Stimulated activated CD4-positive, alpha-beta T cell treated with anti-CD3 and anti-CD28 coated beads, TNF-alpha, amount 100 ng/mL, for 4 hours (primary cell): ENCODE results near the gene PCDHGB3.
"Not testable (repeated sequence)": the region's sequence is repeated elsewhere in the genome, so short reads cannot be mapped to it uniquely, and the experiment has no call there.

Experiments used
- DNase-seq, 3 experiments: peaks; one replicate each; pipeline ENCODE4 v3.0.0-alpha.2; 2020; ENCODE audit warnings: low read depth in 3 of 3

PCDHGB3 gene

DNA sequence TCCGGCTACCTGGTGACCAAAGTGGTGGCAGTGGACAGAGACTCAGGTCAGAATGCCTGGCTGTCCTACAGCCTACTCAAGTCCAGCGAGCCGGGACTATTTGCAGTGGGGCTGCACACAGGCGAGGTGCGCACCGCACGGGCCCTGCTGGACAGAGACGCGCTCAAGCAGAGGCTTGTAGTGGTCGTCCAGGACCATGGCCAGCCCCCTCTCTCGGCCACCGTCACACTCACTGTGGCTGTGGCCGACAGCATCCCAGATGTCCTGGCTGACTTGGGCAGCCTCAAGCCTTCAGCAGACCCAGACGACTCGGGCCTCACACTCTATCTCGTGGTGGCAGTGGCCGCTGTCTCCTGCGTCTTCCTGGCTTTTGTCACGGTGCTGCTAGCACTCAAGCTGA lies 13.1 kb upstream of the PCDHGB3 start:
- DNase-seq: no peak

DNA sequence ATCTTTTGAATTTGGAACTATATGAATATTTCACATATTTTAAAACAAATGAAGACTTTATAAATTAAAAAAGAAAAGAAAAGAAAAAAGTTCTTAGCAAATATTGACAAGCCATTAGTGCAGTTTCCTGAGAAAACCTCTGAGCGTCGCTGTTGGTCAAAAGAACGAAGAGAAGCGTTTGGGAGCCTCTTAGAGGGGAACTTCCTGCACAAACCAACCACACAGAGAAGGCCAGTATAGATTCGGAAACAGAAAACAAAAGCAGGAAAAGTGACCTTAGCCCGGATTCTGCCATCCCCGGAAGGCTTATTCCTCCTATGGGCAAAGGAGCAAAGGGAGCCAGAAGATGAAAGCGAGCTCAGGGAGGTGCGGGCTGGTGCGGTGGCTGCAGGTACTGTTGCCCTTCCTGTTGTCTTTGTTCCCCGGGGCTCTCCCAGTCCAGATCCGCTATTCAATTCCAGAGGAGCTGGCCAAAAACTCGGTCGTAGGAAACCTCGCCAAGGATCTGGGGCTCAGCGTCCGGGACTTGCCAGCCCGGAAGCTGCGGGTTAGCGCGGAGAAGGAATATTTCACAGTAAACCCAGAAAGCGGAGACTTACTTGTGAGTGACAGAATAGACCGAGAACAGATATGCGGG lies 10.1 kb upstream of the PCDHGB3 start, which contains the start of gene PCDHGB2:
TSS of gene PCDHGB2 (plus strand) at position 205 of the 637 bp plus-strand sequence. CDS start at position 347, 142 bp downstream.
- no peak for DNase-seq

DNA sequence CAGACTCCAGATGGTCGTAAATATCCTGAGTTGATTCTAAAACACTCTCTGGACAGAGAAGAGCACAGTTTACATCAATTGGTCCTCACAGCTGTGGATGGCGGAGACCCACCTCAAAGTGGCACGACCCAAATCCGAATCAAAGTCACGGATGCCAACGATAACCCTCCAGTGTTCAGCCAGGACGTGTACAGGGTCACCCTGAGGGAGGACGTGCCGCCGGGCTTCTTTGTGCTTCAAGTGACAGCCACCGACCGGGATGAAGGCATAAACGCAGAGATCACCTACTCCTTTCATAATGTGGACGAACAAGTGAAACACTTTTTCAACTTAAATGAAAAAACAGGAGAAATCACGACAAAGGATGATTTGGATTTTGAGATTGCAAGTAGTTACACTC lies 9.4 kb upstream of the PCDHGB3 start:
- DNase-seq: no peak

DNA sequence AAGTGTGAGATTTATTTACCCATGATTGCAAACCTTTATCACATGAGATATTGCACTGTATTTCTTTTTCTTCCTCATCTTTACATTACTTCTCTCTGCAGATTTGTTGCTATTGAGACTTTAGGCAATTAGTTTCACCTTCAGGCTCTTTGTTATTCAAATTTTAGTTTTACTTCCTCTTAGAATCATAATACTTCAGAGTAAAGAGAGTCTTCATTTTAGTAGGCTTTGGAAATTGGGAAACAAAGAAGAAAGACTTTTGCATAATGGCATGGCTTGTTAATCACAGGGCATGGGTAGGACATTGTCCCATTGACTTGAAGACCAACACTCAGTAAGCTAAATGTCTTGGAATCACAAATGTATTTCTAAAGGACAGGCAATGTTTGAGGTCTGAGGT lies 7.3 kb upstream of the PCDHGB3 start:
- DNase-seq: no peak

DNA sequence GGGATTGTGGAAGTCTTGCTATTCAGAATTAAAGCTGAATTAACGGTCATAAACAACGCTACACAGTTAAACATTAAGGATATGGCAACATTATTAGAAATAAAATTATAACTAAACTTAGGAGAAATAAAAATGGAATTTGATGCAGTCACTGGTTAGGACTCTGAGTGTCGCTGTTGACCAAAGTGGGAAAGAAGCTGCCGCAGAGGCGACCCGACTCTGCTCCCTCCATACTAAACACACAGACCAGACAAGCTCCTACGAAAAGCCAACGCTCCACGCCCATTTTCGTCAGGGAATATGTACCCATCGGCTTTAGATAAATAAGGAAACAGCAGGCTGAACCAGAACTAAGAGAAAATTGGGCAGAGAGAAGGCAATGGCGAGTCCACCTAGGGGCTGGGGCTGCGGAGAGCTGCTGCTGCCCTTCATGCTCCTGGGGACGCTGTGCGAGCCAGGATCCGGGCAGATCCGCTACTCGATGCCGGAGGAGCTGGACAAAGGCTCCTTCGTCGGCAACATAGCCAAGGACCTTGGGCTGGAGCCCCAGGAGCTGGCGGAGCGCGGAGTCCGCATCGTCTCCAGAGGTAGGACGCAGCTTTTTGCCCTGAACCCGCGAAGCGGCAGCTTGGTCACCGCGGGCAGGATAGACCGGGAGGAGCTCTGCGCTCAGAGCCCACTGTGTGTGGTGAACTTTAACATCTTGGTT lies 5.9 kb upstream of the PCDHGB3 start, which contains the start of gene PCDHGA5:
TSS of gene PCDHGA5 (plus strand) at position 211 of the 709 bp plus-strand sequence. CDS start at position 380, 169 bp downstream.
- no peak for DNase-seq

DNA sequence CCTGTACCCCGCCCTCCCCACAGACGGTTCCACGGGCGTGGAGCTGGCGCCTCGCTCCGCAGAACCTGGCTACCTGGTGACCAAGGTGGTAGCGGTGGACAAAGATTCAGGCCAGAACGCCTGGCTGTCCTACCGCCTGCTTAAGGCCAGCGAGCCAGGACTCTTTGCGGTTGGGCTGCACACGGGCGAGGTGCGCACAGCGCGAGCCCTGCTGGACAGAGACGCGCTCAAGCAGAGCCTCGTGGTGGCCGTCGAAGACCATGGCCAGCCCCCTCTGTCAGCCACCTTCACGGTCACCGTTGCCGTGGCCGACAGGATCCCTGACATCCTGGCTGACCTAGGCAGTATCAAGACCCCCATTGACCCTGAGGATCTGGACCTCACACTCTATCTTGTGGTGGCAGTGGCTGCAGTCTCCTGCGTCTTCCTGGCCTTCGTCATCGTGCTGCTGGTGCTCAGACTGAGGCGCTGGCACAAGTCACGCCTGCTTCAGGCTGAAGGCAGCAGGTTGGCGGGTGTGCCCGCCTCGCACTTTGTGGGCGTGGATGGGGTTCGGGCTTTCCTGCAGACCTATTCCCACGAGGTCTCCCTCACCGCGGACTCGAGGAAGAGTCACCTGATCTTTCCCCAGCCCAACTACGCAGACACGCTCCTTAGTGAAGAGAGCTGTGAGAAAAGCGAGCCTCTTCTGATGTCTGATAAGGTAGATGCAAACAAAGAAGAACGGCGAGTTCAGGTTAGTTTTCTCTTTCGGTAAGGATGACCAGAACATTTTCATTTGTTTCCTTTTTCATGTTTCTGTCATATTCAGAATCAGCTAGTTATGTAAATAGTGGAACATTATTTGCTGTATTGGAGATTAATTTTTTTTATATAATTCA lies 3.8 kb upstream of the PCDHGB3 start:
- no peak for DNase-seq

DNA sequence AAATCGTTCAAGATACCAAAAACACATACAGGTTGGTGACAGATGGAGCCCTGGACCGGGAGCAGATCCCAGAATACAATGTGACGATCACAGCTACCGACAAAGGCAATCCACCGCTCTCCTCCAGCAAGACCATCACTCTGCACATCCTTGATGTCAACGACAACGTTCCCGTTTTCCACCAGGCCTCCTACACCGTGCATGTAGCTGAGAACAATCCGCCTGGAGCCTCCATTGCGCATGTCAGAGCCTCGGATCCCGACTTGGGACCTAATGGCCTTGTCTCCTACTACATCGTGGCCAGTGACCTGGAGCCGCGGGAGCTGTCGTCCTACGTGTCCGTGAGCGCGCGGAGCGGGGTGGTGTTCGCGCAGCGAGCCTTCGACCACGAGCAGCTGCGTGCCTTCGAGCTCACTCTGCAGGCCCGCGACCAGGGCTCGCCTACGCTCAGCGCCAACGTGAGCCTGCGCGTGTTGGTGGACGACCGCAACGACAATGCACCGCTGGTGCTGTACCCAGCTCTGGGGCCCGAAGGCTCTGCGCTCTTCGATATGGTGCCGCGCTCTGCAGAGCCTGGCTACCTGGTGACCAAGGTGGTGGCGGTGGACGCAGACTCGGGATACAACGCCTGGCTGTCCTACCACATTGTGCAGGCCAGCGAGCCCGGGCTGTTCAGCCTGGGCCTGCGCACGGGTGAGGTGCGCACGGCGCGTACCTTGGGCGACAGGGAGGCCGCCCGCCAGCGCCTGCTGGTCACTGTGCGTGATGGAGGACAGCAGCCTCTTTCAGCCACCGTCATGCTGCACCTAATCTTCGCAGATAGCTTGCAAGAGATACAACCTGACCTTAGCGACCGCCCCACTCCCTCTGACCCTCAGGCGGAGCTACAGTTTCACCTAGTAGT lies 1.8 kb downstream of the PCDHGB3 start:
- no peak for DNase-seq

DNA sequence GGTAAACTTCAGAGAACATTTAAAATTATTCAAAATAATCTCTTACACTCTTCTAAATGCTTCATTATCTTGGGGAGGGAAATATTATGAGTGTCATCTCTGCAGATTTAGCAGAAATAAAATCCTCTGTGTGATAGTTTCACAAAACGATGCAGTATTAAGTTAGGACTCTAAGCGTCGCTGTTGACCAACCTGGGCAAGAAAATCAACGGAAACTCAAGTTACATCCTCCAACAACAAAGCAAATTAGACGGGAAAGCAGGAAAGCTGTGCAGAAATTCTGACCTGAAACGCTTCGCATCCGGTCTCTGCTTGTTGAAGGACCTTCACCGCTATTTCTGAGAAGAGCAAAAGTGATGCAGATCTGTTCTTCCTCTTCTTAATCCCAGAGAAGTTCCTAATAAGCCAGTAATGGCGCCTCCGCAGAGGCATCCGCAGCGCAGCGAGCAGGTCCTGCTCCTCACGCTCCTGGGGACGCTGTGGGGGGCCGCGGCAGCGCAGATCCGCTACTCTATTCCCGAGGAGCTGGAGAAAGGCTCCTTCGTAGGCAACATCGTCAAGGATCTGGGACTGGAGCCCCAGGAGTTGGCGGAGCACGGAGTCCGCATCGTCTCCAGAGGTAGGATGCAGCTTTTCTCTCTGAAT lies 3.8 kb downstream of the PCDHGB3 start, which contains the start of gene PCDHGA6:
TSS of gene PCDHGA6 (plus strand) at position 219 of the 645 bp plus-strand sequence. CDS start at position 412, 193 bp downstream.
- no peak for DNase-seq

DNA sequence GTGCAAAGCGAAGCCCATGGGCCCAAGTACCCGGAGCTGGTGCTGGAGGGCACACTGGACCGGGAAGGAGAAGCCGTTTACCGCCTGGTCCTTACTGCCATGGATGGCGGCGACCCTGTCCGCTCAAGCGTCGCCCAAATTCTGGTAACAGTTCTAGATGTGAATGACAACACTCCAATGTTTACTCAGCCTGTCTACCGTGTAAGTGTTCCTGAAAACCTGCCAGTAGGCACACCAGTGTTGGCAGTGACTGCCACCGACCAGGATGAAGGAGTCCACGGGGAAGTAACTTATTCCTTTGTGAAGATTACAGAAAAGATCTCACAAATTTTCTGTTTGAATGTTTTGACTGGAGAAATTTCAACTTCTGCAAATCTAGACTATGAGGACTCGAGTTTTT lies 4.6 kb downstream of the PCDHGB3 start:
- no peak for DNase-seq

DNA sequence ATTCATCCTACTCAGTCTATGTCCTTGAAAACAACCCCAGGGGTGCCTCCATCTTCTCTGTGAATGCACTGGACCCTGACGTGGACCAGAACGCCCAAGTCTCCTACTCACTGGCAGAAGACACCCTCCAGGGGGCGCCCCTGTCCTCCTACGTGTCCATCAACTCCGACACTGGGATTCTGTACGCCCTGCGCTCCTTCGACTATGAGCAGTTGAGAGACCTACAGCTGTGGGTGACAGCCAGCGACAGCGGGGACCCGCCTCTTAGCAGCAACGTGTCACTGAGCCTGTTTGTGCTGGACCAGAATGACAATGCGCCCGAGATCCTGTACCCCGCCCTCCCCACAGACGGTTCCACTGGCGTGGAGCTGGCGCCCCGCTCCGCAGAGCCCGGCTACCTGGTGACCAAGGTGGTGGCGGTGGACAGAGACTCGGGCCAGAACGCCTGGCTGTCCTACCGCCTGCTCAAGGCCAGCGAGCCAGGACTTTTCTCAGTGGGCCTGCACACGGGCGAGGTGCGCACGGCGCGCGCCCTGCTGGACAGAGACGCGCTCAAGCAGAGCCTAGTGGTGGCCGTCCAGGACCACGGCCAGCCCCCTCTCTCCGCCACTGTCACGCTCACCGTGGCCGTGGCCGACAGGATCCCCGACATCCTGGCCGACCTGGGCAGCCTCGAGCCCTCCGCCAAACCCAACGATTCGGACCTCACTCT lies 5.6 kb downstream of the PCDHGB3 start:
- DNase-seq: not testable (repeated sequence)

DNA sequence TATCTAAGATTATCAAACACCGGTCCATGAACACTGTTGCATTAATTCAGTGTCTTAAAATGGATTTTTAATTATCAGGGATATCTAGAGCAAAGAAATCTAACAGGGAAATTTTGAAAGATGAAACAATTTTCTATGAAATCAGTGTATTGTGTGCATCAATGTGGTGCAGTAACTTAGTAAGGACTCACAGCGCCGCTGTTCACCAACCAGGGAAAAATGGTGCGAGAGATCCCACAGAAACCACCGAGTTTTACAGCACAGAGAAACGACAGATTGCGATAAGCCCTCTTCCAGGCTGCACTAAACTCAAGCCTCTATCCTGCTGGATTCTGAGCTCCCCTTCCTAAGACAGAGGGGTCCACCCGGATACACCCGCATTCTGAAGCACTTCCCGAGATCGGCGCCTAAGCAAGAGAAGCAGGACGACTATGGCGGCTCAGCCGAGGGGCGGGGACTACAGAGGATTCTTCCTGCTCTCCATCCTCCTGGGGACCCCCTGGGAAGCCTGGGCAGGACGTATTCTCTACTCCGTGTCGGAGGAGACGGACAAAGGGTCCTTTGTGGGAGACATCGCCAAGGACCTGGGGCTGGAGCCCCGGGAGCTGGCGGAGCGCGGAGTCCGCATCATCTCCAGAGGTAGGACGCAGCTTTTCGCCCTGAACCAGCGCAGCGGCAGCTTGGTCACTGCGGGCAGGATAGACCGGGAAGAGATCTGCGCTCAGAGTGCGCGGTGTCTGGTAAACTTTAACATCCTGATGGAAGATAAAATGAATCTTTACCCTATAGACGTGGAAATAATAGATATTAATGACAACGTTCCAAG lies 12.6 kb downstream of the PCDHGB3 start, which contains the start of gene PCDHGA7:
TSS of gene PCDHGA7 (plus strand) at position 274 of the 826 bp plus-strand sequence. CDS start at position 432, 158 bp downstream.
- no peak for DNase-seq

DNA sequence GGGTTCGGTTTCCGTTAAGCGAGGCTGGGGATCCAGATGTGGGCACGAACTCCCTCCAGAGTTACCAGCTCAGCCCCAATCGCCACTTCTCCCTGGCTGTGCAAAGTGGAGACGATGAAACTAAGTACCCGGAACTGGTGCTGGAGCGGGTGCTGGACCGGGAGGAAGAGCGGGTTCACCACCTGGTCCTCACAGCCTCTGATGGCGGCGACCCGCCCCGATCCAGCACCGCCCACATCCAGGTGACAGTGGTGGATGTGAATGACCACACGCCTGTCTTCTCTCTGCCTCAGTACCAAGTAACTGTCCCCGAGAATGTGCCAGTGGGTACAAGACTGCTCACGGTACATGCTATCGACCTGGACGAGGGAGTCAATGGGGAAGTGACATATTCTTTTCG lies 13.3 kb downstream of the PCDHGB3 start:
- DNase-seq: no peak

DNA sequence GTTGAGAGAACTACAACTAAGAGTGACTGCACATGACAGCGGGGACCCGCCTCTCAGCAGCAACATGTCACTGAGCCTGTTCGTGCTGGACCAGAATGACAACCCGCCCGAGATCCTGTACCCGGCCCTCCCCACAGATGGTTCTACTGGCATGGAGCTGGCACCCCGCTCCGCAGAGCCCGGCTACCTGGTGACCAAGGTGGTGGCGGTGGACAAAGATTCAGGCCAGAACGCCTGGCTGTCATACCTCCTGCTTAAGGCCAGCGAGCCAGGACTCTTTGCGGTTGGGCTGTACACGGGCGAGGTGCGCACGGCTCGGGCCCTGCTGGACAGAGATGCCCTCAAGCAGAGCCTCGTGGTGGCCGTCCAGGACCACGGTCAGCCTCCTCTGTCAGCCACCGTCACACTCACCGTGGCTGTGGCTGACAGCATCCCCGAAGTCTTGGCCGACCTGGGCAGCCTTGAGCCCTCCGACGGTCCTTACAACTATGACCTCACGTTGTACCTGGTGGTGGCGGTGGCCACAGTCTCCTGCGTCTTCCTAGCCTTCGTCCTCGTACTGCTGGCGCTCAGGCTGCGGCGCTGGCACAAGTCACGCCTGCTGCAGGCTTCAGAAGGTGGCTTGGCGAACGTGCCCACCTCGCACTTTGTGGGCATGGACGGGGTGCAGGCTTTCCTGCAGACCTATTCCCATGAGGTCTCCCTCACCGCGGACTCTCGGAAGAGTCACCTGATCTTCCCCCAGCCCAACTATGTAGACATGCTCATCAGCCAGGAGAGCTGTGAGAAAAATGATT lies 14.6 kb downstream of the PCDHGB3 start:
- no peak for DNase-seq

DNA sequence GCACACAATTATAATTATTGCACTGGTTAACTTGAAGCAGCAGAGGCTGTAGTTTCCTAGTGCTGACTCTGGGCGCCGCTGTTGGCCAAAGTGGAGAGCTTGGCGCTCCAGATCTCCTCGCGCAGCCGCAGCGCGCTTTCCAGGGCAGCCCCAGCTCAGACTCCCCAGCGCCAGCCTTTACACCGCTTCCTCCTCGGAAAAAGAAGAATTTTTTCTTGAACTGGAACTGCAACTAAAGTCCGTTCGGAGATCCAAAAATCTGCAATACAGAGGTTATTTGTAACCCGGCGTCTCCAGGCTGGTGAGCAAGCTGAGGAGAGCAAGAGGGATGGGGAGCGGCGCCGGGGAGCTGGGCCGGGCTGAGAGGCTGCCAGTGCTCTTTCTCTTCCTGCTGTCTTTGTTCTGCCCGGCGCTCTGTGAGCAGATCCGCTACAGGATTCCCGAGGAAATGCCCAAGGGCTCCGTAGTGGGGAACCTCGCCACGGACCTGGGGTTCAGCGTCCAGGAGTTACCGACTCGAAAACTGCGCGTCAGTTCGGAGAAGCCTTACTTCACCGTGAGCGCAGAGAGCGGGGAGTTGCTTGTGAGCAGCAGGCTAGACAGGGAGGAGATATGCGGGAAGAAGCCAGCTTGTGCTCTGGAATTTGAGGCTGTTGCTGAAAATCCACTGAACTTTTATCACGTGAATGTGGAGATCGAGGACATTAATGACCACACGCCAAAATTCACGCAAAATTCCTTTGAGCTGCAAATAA lies 17.7 kb downstream of the PCDHGB3 start, which contains the start of gene PCDHGB4:
TSS of gene PCDHGB4 (plus strand) at position 142 of the 755 bp plus-strand sequence. CDS start at position 329, 187 bp downstream.
- DNase-seq: not testable (repeated sequence)

DNA sequence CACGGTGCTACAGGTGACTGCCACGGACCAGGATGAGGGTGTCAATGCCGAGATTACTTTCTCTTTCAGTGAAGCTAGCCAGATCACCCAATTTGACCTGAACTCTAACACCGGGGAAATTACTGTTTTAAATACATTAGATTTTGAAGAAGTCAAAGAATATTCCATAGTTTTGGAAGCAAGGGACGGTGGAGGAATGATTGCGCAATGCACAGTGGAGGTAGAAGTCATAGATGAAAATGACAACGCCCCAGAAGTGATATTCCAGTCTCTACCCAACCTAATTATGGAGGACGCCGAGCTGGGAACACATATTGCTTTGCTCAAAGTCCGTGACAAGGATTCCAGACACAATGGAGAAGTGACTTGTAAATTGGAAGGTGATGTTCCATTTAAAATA lies 18.6 kb downstream of the PCDHGB3 start:
- DNase-seq: no peak

DNA sequence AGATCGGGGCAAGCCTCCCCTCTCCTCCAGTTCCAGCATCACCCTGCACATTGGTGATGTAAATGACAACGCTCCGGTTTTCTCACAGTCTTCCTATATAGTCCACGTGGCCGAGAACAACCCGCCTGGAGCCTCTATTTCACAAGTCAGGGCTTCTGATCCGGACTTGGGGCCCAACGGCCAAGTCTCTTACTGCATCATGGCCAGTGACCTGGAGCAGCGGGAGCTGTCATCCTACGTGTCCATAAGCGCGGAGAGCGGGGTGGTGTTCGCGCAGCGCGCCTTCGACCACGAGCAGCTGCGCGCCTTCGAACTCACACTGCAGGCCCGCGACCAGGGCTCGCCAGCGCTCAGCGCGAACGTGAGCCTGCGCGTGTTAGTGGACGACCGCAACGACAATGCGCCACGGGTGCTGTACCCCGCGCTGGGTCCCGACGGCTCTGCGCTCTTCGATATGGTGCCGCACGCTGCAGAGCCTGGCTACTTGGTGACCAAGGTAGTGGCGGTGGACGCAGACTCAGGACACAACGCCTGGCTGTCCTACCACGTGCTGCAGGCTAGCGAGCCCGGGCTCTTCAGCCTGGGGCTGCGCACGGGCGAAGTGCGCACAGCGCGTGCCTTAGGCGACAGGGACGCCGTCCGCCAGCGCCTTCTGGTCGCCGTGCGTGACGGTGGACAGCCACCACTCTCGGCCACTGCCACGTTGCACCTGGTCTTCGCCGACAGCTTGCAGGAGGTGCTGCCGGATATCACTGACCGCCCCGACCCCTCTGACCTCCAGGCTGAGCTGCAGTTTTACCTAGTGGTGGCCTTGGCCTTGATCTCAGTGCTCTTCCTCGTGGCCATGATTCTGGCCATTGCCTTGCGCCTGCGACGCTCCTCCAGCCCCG lies 19.4 kb downstream of the PCDHGB3 start:
- DNase-seq: no peak
